HEK293T (cell line): Measurements from ENCODE around the gene CLEC20A.

Source experiments
- ARNT ChIP-seq: fragments of 450-650 bp; IDR thresholded peaks from 2 replicates; pipeline ENCODE4 v1.6.1; 2017; ENCODE audit warnings: mild to moderate bottlenecking
- BHLHE40 ChIP-seq: fragments of 450-650 bp; IDR thresholded peaks from 2 replicates; pipeline ENCODE4 v1.6.1; 2016; ENCODE audit warnings: mild to moderate bottlenecking, moderate library complexity, borderline replicate concordance
- CTBP1 ChIP-seq: fragments of 450-650 bp; IDR thresholded peaks from 2 replicates; pipeline ENCODE4 v1.6.1; 2016; ENCODE audit warnings: borderline replicate concordance
- ELF4 ChIP-seq: fragments of 450-650 bp; IDR thresholded peaks from 2 replicates; pipeline ENCODE4 v1.6.1; 2017; ENCODE audit warnings: antibody characterized with exemption
- LEF1 ChIP-seq: fragments of 450-650 bp; IDR thresholded peaks from 2 replicates; pipeline ENCODE4 v1.6.1; 2017; ENCODE audit warnings: mild to moderate bottlenecking, borderline replicate concordance
- SP1 ChIP-seq: fragments of 450-650 bp; IDR thresholded peaks from 2 replicates; pipeline ENCODE4 v1.6.1; 2017
- ZNF384 ChIP-seq: fragments of 450-650 bp; IDR thresholded peaks from 2 replicates; pipeline ENCODE4 v1.6.1; 2016

DNA sequence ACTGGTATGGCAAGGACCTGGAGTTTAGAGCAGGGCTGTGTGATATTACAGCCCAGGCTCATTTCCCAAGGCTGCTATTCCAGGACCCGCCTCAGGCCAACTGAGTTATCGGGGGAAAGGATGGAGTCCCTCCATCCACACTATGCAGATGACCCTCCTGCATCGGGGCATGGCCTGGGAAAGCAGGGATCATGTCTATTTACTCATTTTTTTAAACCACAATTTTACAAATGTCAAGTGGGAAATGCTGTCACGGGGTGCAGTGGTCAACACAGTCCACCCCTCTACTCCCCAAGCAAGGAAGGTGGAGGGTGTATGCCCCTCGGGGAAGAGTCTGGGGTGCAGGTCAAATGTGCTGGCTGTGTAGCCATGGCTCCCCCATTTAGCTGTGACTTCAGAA is 6.1 kb upstream of the CLEC20A start:
- TF ChIP-seq ZNF384: no peak
- no peak for TF ChIP-seq CTBP1
- TF ChIP-seq LEF1: no peak
- no peak for TF ChIP-seq ARNT
- TF ChIP-seq BHLHE40: no peak
- TF ChIP-seq SP1: no peak
- TF ChIP-seq ELF4: no peak
